IPS-11a (cell line): ENCODE data around the gene PDGFD.
"Not testable (repeated sequence)": the region's sequence is repeated elsewhere in the genome, so short reads cannot be mapped to it uniquely, and the experiment has no call there.

ENCODE experiments used
- H3K4me3 ChIP-seq: one replicate; pipeline ENCODE4 v1.5.1; 2013; ENCODE audit warnings: low read depth, low read length, control low read depth

Gene PDGFD

DNA sequence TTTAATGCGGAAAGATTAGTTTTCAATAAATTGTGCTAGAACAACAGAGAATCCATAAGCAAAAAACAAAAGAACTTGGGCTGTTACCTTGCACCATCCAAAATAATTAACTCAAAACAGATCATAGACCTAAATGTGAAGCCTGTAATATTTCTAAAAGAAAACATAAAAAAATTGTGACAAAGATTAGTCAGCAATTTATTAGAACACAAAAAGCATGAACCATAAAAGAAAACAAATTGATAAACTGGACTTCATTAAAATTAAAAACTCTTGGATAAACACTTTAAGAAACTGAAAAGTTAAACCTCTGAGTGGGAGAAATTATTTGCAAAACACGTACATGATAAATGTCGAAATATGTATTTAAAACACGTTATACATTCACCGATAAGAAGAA, 106.0 kb downstream of the PDGFD start:
- no peak overlapping the region for H3K4me3 ChIP-seq

DNA sequence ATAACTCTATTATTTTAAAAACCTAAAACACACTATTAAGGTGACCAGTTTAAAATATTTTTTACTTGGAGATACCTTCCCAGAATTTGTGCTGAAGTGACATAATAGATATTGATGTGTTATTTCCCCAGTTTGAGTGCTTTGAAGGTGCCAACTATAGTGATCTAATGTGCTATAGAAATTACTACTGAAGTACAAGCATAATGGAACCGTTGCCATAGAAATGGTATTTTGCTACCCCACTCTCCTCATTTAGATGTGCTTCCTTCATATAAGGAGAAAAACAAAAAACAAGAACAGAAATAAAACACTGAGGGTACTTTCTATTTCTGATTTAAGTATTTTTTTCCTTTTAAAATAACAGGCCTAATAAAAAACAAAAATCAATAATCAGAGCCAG, 108.4 kb downstream of the PDGFD start:
- no peak overlapping the region for H3K4me3 ChIP-seq

- H3K4me3 ChIP-seq = no peak overlapping the region
These were observed 108.9 kb downstream of the PDGFD start for GRCh38 chr11:104054911-104055529.

DNA sequence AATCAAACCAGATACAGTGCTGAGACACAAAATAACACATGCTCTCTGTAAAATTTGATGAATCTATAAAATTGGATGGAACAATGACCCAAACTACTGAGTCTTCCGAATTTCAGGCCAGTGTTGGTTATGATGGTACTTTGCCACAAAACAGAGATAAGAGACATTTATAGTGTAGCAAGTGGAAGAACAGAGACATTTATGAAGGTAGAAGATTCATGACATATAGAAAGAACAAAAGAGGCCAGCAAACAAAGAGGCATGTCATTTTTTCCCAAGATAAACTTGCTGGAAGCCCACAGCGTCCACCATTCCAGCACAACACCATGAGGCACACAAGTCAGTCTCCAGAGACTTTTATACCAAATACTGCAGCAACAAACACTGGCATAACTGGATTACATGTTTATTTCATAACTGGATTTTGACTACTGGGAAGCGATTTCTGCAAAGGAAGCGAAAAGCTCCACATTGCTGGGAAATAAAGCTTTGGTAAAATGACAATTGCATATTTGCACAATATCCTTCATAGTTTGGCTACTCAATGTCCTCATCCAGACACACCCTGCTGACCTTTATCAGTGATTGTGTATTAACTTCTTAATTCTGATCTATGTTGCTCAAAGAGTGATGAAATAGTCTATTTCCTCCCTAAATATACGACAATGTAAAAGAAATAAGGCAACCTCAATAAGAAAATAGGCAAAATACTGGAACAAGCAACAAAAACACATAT, 110.0 kb downstream of the PDGFD start:
- no peak overlapping the region for H3K4me3 ChIP-seq

DNA sequence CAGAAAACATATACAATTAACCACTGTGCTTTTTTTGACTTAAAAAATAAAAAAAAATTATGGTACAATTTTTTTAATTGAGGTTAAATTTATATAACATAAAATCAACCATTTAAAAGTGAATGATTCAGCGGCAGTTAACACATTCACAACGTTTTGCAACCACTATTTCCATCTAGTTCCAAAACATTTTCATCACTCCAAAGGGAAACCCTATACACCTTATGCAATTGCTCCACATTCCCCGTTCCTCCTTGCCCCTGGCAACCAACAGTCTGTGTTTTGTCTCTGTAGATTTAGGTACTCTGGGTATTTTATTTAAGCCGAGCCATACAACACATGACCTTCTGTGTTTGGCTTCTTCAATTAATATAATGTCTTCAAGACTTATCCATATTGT, 112.2 kb downstream of the PDGFD start:
- H3K4me3 ChIP-seq = no peak overlapping the region

DNA sequence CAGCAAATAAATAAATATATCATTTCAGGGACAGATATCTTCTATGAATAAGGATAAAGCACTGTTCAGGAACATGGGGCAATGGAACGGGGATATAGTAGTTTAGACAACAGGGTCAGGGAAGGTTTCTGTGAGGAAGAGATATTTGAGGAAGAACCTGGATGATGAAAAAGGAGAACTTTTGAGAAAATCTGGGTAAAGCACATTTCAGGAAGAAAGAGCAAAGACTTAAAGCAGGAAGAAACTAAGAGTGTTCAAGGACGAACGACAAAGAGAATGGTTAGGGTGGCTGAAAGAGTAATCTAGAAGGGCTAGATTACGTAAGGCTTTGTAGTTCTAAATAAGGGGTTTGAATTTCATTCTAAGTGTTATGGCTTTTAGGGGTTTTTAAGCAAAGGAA, 114.8 kb downstream of the PDGFD start:
- H3K4me3 ChIP-seq = no peak overlapping the region

GRCh38 chr11:104046858-104047257, 117.1 kb downstream of the PDGFD start:
- H3K4me3 ChIP-seq = not testable (repeated sequence)

DNA sequence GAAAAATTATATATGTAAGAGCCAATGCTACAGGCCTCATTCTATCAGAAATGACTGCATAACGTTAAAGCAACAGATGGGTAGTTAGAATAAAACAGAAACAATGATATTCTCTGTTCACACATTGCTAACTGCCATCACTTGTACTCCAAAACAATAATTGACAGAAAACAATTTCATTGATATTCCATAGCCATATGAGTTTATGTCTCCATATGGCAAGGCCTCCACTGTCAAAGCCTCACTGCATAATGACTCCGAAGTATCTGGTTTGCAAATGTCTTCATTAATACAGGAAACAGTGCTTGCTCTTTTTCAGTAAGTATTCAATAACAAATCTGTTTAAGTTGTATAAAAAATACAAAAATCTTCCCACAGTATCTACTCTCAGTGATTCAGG, 117.6 kb downstream of the PDGFD start:
- no peak overlapping the region for H3K4me3 ChIP-seq

- no peak overlapping the region for H3K4me3 ChIP-seq
These were observed 120.2 kb downstream of the PDGFD start for GRCh38 chr11:104043678-104044239.

GRCh38 chr11:104043142-104043541, 120.8 kb downstream of the PDGFD start:
- no peak overlapping the region for H3K4me3 ChIP-seq

- H3K4me3 ChIP-seq = no peak overlapping the region
These were observed 122.2 kb downstream of the PDGFD start for GRCh38 chr11:104041792-104042191.

DNA sequence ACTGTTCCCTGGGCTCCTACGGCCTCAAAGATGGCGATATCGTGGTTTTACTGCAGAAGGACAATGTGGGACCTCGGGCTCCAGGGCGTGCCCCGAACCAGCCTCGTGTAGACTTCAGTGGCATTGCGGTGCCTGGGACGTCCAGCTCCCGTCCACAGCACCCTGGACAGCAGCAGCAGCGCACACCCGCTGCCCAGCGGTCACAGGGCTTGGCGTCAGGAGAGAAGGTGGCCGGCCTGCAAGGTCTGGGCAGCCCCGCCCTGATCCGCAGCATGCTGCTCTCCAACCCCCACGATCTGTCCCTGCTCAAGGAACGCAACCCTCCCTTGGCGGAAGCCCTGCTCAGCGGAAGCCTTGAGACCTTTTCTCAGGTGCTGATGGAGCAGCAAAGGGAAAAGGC, 127.0 kb downstream of the PDGFD start:
- no peak overlapping the region for H3K4me3 ChIP-seq

GRCh38 chr11:104036588-104036987, 127.4 kb downstream of the PDGFD start, which contains the start of gene DDI1:
Gene DDI1 (plus strand): TSS chr11:104036640. CDS start chr11:104036823, 183 bp downstream.
- H3K4me3 ChIP-seq = no peak within 1 kb of the TSS

DNA sequence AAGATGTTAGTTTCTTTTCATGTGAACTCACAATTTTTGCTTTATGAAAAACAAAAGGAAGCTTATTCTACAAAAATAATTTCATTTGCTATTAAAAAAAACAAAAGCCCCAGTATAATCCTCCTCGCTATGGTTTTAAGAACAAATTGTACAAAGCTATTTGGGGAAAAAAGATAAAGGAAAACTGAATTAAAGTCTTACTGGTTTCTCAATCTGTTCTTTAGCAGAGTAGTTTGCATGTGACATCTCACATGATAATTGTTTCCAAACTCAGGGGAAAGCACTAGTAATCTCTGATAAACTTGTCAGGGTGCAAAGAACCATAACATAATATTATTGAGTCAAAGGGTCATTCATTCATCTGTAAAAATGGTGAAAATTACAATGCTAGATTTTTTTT, 130.4 kb downstream of the PDGFD start:
- H3K4me3 ChIP-seq = no peak overlapping the region

- H3K4me3 ChIP-seq = no peak overlapping the region
These were observed 130.8 kb downstream of the PDGFD start for GRCh38 chr11:104033134-104033533.

- H3K4me3 ChIP-seq = no peak overlapping the region
These were observed 135.3 kb downstream of the PDGFD start for GRCh38 chr11:104028476-104029263.

- no peak overlapping the region for H3K4me3 ChIP-seq
These were observed 139.4 kb downstream of the PDGFD start for GRCh38 chr11:104024572-104024971.

- H3K4me3 ChIP-seq = no peak overlapping the region
These were observed 148.1 kb downstream of the PDGFD start for GRCh38 chr11:104015649-104016415.

DNA sequence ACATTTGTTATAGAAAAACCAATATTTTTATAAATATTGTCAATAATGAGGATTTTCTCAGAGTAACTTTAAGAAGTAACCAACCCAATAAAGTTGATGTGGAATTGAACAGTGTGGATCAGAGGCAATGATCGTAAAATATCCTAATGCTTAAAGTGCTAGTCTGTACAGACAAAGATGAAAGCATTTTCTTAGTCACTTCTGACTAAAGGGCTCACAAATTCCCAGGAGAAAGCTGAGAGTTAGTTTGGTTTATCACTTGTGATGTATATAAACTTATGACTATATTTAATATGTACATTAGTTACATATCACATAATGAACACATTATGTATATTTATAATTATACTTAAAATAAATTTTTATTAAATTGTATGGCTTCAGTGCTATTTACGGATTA, 152.9 kb downstream of the PDGFD start:
- no peak overlapping the region for H3K4me3 ChIP-seq

- no peak overlapping the region for H3K4me3 ChIP-seq
These were observed 154.2 kb downstream of the PDGFD start for GRCh38 chr11:104009744-104010143.
